Mucosa of descending colon (tissue), 3 donors: Measurements from ENCODE around the gene VPS41. TPM values are rescaled to one million over a fixed set of nuclear protein-coding genes. Genes with fewer than 3 reads are reported as not detected.

Source experiments
- ATAC-seq: fragments of 200-7000 bp; cut with Tn5 transposase; one replicate; pipeline ENCODE4 v1.9.1; 2020; ENCODE audit warnings: mild to moderate bottlenecking, moderate library complexity
- DNase-seq, 3 donors: peaks; one replicate each; pipeline ENCODE4 v3.0.0-alpha.2; 2020
- H3K36me3 ChIP-seq: fragments of 200-600 bp; one replicate; pipeline ENCODE4 v1.8.0; 2021; ENCODE audit warnings: low read depth, mild to moderate bottlenecking
- H3K4me1 ChIP-seq: fragments of 200-600 bp; one replicate; pipeline ENCODE4 v1.8.0; 2021; ENCODE audit warnings: low read depth, mild to moderate bottlenecking
- H3K4me3 ChIP-seq: fragments of 200-600 bp; one replicate; pipeline ENCODE4 v1.8.0; 2021; ENCODE audit warnings: mild to moderate bottlenecking
- H3K9me3 ChIP-seq: fragments of 200-600 bp; one replicate; pipeline ENCODE4 v1.8.0; 2021; ENCODE audit warnings: mild to moderate bottlenecking
- intact Hi-C, 2 donors: fragments of 100-400 bp; cut with DNase I in 1 of 2; cut with micrococcal nuclease in 1 of 2; formaldehyde crosslinking; loops; one replicate each; pipeline versions ENCODE4 v1.11.0 to v1.11.1; 2022; cut with DNase I, micrococcal nuclease
- total RNA-seq, 3 donors: library from RNA; stranded (reverse); fragmentation: NEBNext Ultra II Directional in 2 of 3; extraction: Animal tissue kit (Norgen Biotek cat#: 25700) in 2 of 3; gene quantifications; one replicate each; pipeline versions ENCODE4 v1.2.1 to v1.2.4, GENCODE V29; 2021 to 2023
- TF ChIP-seq, protein P1 (sequence below): fragments of 200-600 bp; IDR thresholded peaks from one replicate; pipeline ENCODE4 v1.8.0; 2022; ENCODE audit warnings: antibody characterized with exemption, mild to moderate bottlenecking
- donor health status: DM: no; HTN: no; CAD: no; lungs with moderate emphysema.
- donor health status: DM: no; HTN: no; CAD: no.
- donor health status: DM: no; HTN: yes; CAD: no.

Gene VPS41
- total RNA-seq, 3 donors from 2014 or later, result 57.7 to 63.5 (median 63.0) TPM

DNA sequence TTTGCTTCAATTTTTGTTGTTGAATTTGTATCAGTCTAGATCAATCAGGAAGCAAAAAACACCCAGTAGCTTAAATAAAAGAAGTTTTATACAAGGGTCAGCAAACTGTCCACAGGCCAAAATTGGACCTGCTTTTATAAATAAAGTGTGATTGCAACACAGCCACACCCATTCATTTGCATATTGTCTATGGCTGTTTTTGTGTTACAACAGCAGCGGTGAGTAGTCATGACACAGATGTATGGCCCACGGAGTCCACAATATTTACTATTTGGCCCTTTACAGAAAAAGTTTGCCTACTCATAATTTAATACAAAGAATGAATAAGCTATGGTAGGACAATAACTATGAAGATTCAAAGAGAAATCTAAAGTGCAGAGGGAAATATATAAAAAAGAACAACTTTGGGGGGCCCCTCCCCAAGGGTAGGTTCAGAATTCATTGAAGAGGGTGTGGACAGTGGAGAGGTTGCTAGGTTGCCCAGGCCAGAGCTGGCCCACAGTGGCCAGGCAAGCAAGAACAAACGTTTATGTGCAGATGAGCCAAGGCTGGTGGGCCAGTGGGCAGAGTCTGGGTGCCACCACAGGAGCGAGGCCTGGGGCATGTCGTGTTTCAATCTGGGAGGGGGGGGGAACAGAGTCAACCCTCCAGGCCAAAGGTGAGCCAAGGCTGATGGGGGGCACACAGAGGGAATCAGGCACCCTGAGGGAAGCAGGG is 230.9 kb downstream of the VPS41 start:
- TF ChIP-seq, protein P1, sequence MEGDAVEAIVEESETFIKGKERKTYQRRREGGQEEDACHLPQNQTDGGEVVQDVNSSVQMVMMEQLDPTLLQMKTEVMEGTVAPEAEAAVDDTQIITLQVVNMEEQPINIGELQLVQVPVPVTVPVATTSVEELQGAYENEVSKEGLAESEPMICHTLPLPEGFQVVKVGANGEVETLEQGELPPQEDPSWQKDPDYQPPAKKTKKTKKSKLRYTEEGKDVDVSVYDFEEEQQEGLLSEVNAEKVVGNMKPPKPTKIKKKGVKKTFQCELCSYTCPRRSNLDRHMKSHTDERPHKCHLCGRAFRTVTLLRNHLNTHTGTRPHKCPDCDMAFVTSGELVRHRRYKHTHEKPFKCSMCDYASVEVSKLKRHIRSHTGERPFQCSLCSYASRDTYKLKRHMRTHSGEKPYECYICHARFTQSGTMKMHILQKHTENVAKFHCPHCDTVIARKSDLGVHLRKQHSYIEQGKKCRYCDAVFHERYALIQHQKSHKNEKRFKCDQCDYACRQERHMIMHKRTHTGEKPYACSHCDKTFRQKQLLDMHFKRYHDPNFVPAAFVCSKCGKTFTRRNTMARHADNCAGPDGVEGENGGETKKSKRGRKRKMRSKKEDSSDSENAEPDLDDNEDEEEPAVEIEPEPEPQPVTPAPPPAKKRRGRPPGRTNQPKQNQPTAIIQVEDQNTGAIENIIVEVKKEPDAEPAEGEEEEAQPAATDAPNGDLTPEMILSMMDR, result no peak
- Histone ChIP-seq H3K4me1 (no peaks in the 10 kb centered on the region), H3K9me3 (no peaks in the 10 kb centered on the region), H3K36me3 (no peaks in the 10 kb centered on the region), H3K4me3 (no peak overlapping the region)
- ATAC-seq, result no peak
- intact Hi-C loops, result no loop called here
- DNase-seq, result no peak

DNA sequence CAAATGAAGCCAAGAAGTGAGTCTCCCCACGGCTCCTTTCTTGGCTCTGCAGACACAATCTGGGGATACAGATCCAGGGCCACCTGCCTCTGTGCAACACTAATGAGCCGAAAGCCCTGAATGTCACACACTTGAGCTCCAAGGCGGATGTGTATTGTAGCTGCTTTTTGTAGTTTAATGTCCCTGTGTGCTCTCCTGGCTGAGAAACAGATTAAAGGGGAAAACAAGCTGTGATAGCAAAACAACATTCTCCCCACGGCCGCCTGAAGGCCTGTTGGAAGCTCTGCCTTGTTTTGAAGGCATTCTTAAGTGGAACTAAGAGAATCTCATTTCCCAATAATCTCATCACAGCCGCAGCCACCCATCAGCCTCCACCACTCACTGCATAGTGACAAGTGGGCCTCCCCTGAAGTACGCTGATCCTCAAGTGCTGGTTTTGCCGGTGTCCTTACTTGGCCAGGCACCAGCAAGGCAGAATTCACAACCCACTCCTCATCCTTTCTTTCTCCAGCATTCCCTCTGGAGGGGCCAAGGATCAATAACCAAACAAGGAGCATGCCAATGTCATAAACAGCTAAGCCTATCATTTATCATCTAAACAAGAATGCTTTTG is 233.4 kb downstream of the VPS41 start:
- DNase-seq (no peak), ATAC-seq (no peak)
- no peak overlapping the region for H3K4me3 ChIP-seq
- no peaks in the 10 kb centered on the region for H3K4me1 ChIP-seq
- no peaks in the 10 kb centered on the region for H3K9me3 ChIP-seq
- TF ChIP-seq, protein P1, result no peak
- intact Hi-C loops, result no loop called here
- no peaks in the 10 kb centered on the region for H3K36me3 ChIP-seq

DNA sequence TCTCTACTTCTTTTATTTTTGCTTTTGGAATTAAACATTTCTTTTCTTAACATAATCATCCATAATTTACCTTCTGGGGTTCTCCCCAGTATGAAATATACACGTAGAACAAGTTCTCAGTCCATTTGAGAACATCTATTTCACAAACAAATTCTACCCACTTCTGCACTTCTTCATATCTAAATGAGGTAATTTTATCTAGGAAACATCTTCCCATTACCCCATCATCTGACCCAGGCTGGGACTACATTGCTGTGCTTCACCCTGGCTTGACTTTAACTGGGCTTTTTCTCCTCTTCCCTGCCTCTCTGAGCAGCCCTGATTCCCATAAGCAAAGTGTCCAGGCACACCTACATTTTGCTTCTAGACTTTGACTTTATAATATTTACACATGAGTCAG is 234.5 kb downstream of the VPS41 start:
- Histone ChIP-seq H3K36me3 (no peaks in the 10 kb centered on the region), H3K4me3 (no peak overlapping the region), H3K4me1 (no peaks in the 10 kb centered on the region), H3K9me3 (no peaks in the 10 kb centered on the region)
- intact Hi-C loops, result no loop called here
- TF ChIP-seq, protein P1, result no peak
- ATAC-seq, result no peak
- no peak for DNase-seq

DNA sequence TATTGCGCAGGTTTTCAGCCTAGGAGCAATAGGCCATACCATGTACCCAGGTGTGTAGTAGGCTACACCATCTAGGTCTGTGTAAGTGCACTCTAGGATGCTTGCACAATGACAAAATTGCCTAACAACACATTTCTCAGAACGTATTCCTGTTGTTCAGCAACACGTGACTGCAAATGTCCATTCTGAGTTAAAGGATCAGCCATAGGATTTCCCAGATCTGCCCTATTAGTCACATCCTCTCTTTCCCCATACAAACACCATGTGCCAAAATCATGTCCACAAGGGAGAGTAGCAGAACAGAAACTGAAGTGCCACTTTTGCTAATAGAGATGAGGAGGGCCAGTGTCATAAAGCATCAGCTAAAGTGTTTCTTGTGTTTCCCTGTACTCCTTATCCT is 235.2 kb downstream of the VPS41 start:
- DNase-seq (no peak), ATAC-seq (peak; percentile 36)
- intact Hi-C loops, result no loop called here
- TF ChIP-seq, protein P1, result no peak
- Histone ChIP-seq H3K9me3 (no peaks in the 10 kb centered on the region), H3K4me1 (no peaks in the 10 kb centered on the region), H3K4me3 (no peak overlapping the region), H3K36me3 (no peaks in the 10 kb centered on the region)

Other genes with a start within 250 kb of the VPS41 start
- gene POU6F2, start 68.7 kb upstream of the VPS41 start, total RNA-seq, result under 1 TPM in 1 of 3 donors, not detected in 2; 0.90 TPM